ENCODE results near the gene BNIP5.

Gene BNIP5

DNA sequence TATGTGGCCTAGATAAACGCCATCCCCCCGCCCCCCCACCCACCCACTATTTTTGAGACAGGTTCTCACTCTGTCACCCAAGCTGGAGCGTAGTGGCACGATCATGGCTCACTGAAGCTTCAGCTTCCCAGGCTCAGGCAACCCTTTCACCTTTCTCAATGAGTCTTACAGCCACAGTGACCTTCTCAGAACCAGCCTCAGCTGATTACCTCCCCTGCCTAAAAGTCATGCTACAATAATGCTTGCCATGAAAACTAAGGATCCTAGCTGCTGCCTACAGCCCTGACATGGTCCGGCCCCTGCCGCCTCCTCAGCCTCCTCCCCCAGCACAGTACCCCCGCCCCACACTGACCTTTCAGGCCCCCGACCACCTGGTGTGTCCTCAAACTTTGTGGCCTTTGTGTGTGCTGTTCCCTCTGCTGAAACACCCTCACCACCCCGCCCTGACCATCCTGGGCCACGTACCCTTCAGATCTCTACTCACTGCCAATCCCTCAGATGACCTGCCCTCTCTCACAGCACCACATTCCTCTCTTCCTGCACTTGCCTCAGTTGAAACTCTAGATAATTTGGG is 35.5 kb downstream of the BNIP5 start:
- peaks cover 3% of the 10 kb centered on the region for H3K4me1 Mint-ChIP-seq
- no peaks in the 10 kb centered on the region for H3K36me3 Mint-ChIP-seq
- H3K9me3 Mint-ChIP-seq = no peaks in the 10 kb centered on the region
- H3K27ac Mint-ChIP-seq = no peak overlapping the region
- peaks cover 37% of the 10 kb centered on the region for H3K27me3 Mint-ChIP-seq
- CTCF ChIA-PET = interaction anchor here (4.4 kb wide), 1 partner anchor 59 kb away, joined by 35 read pairs; no protein-coding TSS in a partner anchor
- DNase-seq = no peak
- H3K4me3 Mint-ChIP-seq = no peak overlapping the region

GRCh38 chr6:36298027-36298426 is 38.7 kb downstream of the BNIP5 start:
- peaks cover 47% of the 10 kb centered on the region for H3K27me3 Mint-ChIP-seq
- H3K27ac Mint-ChIP-seq = no peak overlapping the region
- CTCF ChIA-PET = no interaction called here
- no peak overlapping the region for H3K4me3 Mint-ChIP-seq
- peaks cover 3% of the 10 kb centered on the region for H3K4me1 Mint-ChIP-seq
- H3K36me3 Mint-ChIP-seq = no peaks in the 10 kb centered on the region
- no peak for DNase-seq
- no peaks in the 10 kb centered on the region for H3K9me3 Mint-ChIP-seq

- CTCF ChIA-PET = no interaction called here
- no peaks in the 10 kb centered on the region for H3K4me1 Mint-ChIP-seq
- no peak overlapping the region for H3K4me3 Mint-ChIP-seq
These were observed 39.2 kb downstream of the BNIP5 start for GRCh38 chr6:36297511-36297910.

DNA sequence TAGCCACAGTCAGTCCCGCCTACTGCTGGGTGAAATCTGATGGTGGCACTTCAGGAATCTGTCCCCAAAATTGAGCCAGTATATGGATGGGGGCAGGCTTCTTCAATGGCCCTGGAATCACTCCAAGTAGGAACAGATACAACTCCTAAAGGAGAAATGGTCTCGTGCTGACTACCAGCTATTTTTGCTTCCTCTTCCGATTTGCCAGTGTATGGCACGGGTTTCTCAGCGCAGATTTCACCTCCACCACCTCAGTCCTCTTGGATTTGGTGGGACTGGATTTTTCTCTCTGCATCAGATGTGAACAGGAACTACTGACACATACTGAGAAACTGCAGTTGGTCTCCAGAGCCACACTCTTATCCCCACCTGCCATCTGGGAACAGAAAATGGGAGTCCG is 39.6 kb downstream of the BNIP5 start:
- CTCF ChIA-PET = interaction anchor here (0.9 kb wide), 1 partner anchor 44 kb away, joined by 3 read pairs; no protein-coding TSS in a partner anchor
- H3K9me3 Mint-ChIP-seq = no peaks in the 10 kb centered on the region
- H3K36me3 Mint-ChIP-seq = no peaks in the 10 kb centered on the region
- H3K4me3 Mint-ChIP-seq = no peak overlapping the region
- no peak for DNase-seq
- H3K27me3 Mint-ChIP-seq = peaks cover 43% of the 10 kb centered on the region
- no peaks in the 10 kb centered on the region for H3K4me1 Mint-ChIP-seq
- no peak overlapping the region for H3K27ac Mint-ChIP-seq

More at GRCh38 chr6:36297511-36297910, 39.2 kb downstream of the BNIP5 start:
- DNase-seq = no peak
- no peak overlapping the region for H3K27ac Mint-ChIP-seq
- H3K36me3 Mint-ChIP-seq = no peaks in the 10 kb centered on the region
- H3K27me3 Mint-ChIP-seq = peaks cover 47% of the 10 kb centered on the region
- H3K9me3 Mint-ChIP-seq = no peaks in the 10 kb centered on the region

DNA sequence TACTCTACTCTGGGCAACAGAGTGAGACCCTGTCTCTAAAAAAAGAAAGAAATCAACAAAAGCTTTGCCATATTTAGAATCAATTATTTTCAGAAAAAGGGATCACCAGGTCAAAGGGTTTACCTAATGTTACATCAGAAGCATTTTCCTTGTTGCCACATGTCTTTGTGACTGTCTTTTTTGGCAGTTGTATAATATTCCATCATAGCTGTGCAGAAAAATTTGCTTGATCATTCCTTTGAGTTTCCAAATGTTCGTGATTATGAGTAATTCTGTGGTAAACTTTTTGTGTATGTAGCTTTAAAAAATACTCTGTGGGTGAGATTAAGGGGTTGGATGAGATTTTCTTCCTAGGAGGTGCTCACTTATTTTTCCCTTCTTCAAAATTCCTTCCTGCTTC is 40.4 kb downstream of the BNIP5 start:
- CTCF ChIA-PET = interaction anchor here (0.9 kb wide), 1 partner anchor 45 kb away, joined by 3 read pairs; no protein-coding TSS in a partner anchor
- no peak for DNase-seq
- Mint-ChIP-seq H3K27ac (no peak overlapping the region), H3K4me3 (no peak overlapping the region), H3K36me3 (no peaks in the 10 kb centered on the region), H3K4me1 (no peaks in the 10 kb centered on the region), H3K9me3 (no peaks in the 10 kb centered on the region), H3K27me3 (peaks cover 34% of the 10 kb centered on the region)

DNA sequence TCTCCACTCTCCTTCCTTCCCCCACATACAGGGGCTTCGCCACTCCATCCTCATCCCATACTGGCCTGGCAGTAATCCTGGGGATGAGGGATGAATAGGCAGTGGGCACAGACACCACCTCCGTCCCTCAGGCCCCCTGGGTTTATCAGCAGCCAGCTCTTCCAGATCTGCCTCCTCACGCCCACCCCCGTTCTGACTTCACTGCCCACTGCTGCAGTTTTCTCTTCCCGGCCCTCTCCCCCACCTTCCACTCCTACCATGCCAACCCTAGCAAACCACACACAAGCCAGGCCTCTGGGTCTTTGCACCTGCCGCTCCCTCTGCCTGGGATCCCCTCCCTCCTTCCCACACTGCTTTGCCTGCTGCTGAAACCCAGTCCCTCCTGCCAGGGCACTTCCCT is 44.5 kb downstream of the BNIP5 start:
- Mint-ChIP-seq H3K4me3 (no peak overlapping the region), H3K27me3 (peaks cover 48% of the 10 kb centered on the region), H3K27ac (no peak overlapping the region), H3K36me3 (no peaks in the 10 kb centered on the region), H3K4me1 (peaks cover 7% of the 10 kb centered on the region), H3K9me3 (no peaks in the 10 kb centered on the region)
- CTCF ChIA-PET = interaction anchor here (2.6 kb wide), 1 partner anchor 10 kb away, joined by 7 read pairs; no protein-coding TSS in a partner anchor
- no peak for DNase-seq

GRCh38 chr6:36290668-36291620 is 45.7 kb downstream of the BNIP5 start:
- CTCF ChIA-PET = interaction anchor here (2.0 to 2.6 kb wide), 2 partner anchors 12 kb away, joined by 7 to 9 read pairs; no protein-coding TSS in a partner anchor
- Mint-ChIP-seq H3K9me3 (no peaks in the 10 kb centered on the region), H3K27ac (no peak overlapping the region), H3K4me1 (peaks cover 7% of the 10 kb centered on the region), H3K36me3 (no peaks in the 10 kb centered on the region), H3K4me3 (no peak overlapping the region), H3K27me3 (peaks cover 45% of the 10 kb centered on the region)
- no peak for DNase-seq

DNA sequence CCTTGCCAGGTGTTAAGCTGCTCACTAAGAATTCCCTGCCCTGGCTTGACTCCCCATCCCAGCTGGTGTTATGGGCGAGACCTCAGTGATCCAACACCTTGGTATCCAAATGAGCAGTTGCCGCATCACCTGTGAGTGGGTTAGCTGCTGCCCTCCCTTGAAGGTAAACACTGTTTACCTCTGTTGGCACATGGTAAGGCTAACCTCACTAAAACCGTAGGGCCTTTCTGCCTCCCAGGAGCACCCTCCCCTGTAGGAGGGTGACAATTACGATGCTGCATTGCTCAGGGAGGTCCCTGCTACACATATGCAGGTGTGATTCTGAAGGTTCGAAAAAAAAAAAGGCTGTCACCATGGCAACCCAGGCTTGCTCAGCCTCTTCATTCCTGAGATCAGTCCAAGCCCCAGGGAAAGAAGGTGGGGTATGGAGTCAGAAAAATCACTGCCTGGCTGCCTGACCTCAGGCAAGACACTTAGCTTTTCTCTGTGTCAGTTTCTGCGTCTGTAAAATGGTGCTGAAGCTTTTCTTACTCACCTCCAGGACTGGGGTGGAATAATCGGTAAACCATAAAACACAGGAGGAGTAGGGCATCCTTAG is 47.3 kb downstream of the BNIP5 start:
- Mint-ChIP-seq H3K27me3 (peaks cover 50% of the 10 kb centered on the region), H3K36me3 (no peaks in the 10 kb centered on the region), H3K4me1 (peaks cover 7% of the 10 kb centered on the region), H3K4me3 (no peak overlapping the region), H3K27ac (no peak overlapping the region), H3K9me3 (no peaks in the 10 kb centered on the region)
- no peak for DNase-seq
- CTCF ChIA-PET = interaction anchor here (0.8 to 2.0 kb wide), 2 partner anchors 13 to 28 kb away, joined by 3 to 9 read pairs; no protein-coding TSS in a partner anchor

- Mint-ChIP-seq H3K9me3 (no peaks in the 10 kb centered on the region), H3K36me3 (no peaks in the 10 kb centered on the region), H3K27me3 (peaks cover 61% of the 10 kb centered on the region), H3K27ac (no peak overlapping the region), H3K4me1 (peaks cover 7% of the 10 kb centered on the region), H3K4me3 (no peak overlapping the region)
- CTCF ChIA-PET = interaction anchor here (1.0 to 1.7 kb wide), 5 partner anchors 15 to 74 kb away, joined by 3 to 8 read pairs (median 3); no protein-coding TSS in a partner anchor
- DNase-seq = no peak
These were observed 49.8 kb downstream of the BNIP5 start for GRCh38 chr6:36286858-36287257.

- Mint-ChIP-seq H3K27ac (no peak overlapping the region), H3K4me3 (no peak overlapping the region), H3K4me1 (peaks cover 7% of the 10 kb centered on the region), H3K27me3 (peaks cover 66% of the 10 kb centered on the region), H3K36me3 (no peaks in the 10 kb centered on the region), H3K9me3 (no peaks in the 10 kb centered on the region)
- CTCF ChIA-PET = interaction anchor here (1.0 to 1.7 kb wide), 3 partner anchors 17 to 73 kb away, joined by 3 to 8 read pairs (median 3); no protein-coding TSS in a partner anchor
- no peak for DNase-seq
These were observed 50.9 kb downstream of the BNIP5 start for GRCh38 chr6:36285797-36286196.

GRCh38 chr6:36285187-36285671 is 51.5 kb downstream of the BNIP5 start:
- DNase-seq = no peak
- Mint-ChIP-seq H3K9me3 (no peaks in the 10 kb centered on the region), H3K4me3 (no peak overlapping the region), H3K27me3 (peaks cover 66% of the 10 kb centered on the region), H3K4me1 (peaks cover 7% of the 10 kb centered on the region), H3K27ac (no peak overlapping the region), H3K36me3 (no peaks in the 10 kb centered on the region)
- CTCF ChIA-PET = interaction anchor here (1.7 kb wide), 1 partner anchor 17 kb away, joined by 8 read pairs; no protein-coding TSS in a partner anchor

- no peak for DNase-seq
- Mint-ChIP-seq H3K4me3 (no peak overlapping the region), H3K9me3 (no peaks in the 10 kb centered on the region), H3K4me1 (peaks cover 7% of the 10 kb centered on the region), H3K36me3 (no peaks in the 10 kb centered on the region), H3K27ac (no peak overlapping the region), H3K27me3 (peaks cover 65% of the 10 kb centered on the region)
- CTCF ChIA-PET = no interaction called here
These were observed 52.3 kb downstream of the BNIP5 start for GRCh38 chr6:36284359-36284758.

GRCh38 chr6:36283608-36284007 is 53.1 kb downstream of the BNIP5 start:
- H3K4me3 Mint-ChIP-seq = no peak overlapping the region
- DNase-seq = no peak
- H3K27ac Mint-ChIP-seq = no peak overlapping the region
- peaks cover 7% of the 10 kb centered on the region for H3K4me1 Mint-ChIP-seq
- H3K36me3 Mint-ChIP-seq = no peaks in the 10 kb centered on the region
- CTCF ChIA-PET = interaction anchor here (1.2 kb wide), 1 partner anchor 19 kb away, joined by 3 read pairs; no protein-coding TSS in a partner anchor
- H3K9me3 Mint-ChIP-seq = no peaks in the 10 kb centered on the region
- peaks cover 70% of the 10 kb centered on the region for H3K27me3 Mint-ChIP-seq

- CTCF ChIA-PET = no interaction called here
- Mint-ChIP-seq H3K4me1 (no peaks in the 10 kb centered on the region), H3K9me3 (no peaks in the 10 kb centered on the region)
These were observed 55.7 kb downstream of the BNIP5 start for GRCh38 chr6:36280983-36281382.

More at GRCh38 chr6:36280983-36281382, 55.7 kb downstream of the BNIP5 start:
- no peak for DNase-seq
- no peaks in the 10 kb centered on the region for H3K36me3 Mint-ChIP-seq
- H3K27ac Mint-ChIP-seq = no peak overlapping the region
- H3K27me3 Mint-ChIP-seq = peaks cover 74% of the 10 kb centered on the region
- H3K4me3 Mint-ChIP-seq = no peak overlapping the region

All from activated naive CD4-positive, alpha-beta T cell treated with anti-CD3 and anti-CD28 coated beads, Interleukin-2, amount 10 ng/mL, durations not matched to agents 7 days and 5 days (primary cell).